HG03135 (cell line): Measurements from ENCODE around the gene DAPK2.

ENCODE experiments used
- ATAC-seq: cut with Tn5 transposase; IDR thresholded peaks from one replicate; pipeline ENCODE4 v1.9.1; 2021; ENCODE audit warnings: mild to moderate bottlenecking, moderate library complexity; ENCODE audit not compliant: unreplicated experiment

Gene DAPK2

GRCh38 chr15:64026591-64026990 is 19.7 kb downstream of the DAPK2 start:
- no peak for ATAC-seq

- ATAC-seq = no peak
Observed at GRCh38 chr15:64024172-64025050, 21.9 kb downstream of the DAPK2 start.

DNA sequence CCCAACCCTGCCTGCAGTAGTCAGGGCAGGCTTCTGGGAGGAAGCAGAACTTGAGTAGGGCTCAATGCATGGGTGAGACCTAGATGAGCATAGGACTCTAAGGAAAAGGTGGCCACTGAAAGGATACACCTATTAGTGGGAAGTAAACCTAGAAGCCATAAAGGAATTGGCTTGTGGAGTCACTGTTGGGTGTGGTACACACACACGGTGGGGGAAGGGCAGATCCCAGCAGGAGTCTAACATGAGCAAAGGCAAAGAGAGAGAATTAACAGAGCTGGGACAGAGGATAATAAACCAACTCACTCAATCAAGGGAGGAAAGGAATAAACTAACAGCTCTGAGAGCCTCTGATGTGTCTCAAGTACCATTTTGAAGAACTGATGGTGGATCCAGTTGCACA is 23.1 kb downstream of the DAPK2 start:
- ATAC-seq = no peak

- ATAC-seq = no peak
Observed at GRCh38 chr15:64022571-64022970, 23.7 kb downstream of the DAPK2 start.

DNA sequence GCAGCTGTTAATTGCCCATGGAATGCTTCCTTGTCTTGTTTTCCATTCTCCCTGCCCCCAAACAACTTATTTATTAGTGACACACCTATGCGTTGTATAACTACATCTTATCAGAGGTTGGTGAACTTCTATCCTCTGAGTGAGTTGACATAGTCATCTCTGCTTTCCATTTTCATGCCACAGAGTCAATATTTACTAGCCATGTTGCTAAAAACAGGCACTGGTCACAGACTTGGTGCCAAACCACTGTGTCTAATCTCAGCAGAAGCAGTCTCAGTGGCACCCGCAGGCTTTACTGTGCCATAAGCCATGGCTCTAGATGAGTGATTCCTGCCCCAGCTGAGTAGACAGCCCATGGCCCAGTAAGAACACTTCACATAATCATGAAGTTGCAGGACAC is 26.5 kb downstream of the DAPK2 start:
- no peak for ATAC-seq

GRCh38 chr15:64017591-64018163 is 28.6 kb downstream of the DAPK2 start:
- no peak for ATAC-seq

DNA sequence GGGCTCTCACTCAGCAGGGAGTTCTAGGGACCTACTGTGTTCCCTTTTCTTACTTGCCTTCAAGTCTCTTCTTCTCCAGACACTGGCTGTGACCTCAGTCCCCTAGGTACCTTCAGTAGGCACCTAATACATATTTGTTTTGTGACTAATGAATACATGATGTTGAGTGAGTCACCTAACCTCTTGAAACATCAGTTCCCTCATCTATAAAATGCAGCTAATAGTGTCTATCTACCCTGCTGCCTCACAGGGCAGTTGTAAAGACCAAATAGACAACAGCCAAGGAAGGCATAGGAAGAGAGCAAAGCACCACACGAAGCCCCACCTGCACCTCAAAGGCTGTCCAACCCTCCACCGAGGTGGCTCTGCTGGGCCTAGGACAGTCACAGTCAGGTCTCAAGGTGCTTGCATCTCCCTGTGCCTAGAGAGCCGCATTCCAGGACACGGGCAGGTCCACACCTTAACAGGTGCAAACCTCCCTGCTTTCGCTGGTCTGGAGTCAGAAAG is 29.1 kb downstream of the DAPK2 start:
- no peak for ATAC-seq

GRCh38 chr15:64016257-64016656 is 30.0 kb downstream of the DAPK2 start:
- ATAC-seq = no peak

DNA sequence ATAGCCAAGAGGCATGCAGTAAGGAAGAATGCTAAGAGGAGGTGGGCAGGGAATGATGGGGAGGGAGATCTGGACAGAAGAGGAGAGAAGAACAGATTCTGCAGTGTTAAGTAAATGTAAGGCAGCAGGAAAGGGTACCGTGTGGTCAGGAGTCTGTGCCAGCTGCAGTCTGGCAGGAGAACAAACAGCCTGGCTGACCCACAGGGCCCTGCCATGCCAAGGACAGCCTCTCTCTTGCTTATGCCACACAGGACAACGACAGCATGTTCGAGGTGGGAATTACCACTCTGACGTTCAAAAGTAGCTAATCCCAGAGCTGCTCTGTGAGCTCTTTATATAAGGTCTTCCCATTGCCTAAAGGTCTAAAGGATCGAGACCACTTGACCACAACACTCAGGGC is 31.3 kb downstream of the DAPK2 start:
- no peak for ATAC-seq

GRCh38 chr15:64013179-64014062 is 32.9 kb downstream of the DAPK2 start:
- no peak for ATAC-seq

- ATAC-seq = no peak
Observed at GRCh38 chr15:64011736-64012135, 34.5 kb downstream of the DAPK2 start.

- ATAC-seq = peak; percentile 85
Observed at GRCh38 chr15:64010719-64011118, 35.6 kb downstream of the DAPK2 start.

GRCh38 chr15:64009798-64010261 is 36.5 kb downstream of the DAPK2 start:
- no peak for ATAC-seq

GRCh38 chr15:64009241-64009640 is 37.0 kb downstream of the DAPK2 start:
- no peak for ATAC-seq

DNA sequence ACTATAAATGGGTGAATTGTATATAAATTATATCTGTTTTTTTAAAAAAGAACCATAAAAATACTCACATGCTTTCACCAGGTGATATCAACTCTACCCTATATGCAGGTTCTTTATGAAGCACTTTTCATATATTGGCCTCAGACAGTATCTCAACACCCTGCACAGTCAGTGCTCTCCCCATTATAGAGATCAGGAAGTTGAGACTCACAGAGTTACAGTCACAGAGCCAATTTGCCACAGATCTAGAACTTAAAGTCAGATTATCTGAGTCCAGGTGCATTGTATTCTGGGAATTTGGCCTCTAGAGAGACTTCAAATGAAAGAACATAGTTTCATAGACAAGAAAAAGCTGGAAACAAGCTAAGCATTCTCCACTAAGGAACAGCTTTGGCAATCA is 38.1 kb downstream of the DAPK2 start:
- ATAC-seq = no peak

DNA sequence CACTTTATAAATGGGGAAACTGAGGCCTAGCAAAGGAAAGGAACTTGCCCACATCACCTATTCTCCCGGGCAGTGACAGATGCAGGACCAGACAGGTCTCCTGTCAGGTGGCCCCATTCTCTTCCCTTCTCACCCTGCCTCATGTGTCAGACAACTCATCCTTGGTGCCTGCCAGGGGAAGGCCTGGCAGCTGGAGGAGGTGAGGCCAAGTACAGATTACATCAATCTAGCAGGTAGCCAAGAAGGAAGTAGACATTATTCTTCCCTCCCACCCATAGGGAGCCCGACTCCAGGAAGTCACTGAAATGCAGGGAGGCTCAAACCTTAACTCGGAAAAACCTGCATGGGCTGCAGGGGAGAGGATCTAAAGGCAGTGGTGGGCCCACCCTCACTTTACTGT is 39.6 kb downstream of the DAPK2 start:
- no peak for ATAC-seq

DNA sequence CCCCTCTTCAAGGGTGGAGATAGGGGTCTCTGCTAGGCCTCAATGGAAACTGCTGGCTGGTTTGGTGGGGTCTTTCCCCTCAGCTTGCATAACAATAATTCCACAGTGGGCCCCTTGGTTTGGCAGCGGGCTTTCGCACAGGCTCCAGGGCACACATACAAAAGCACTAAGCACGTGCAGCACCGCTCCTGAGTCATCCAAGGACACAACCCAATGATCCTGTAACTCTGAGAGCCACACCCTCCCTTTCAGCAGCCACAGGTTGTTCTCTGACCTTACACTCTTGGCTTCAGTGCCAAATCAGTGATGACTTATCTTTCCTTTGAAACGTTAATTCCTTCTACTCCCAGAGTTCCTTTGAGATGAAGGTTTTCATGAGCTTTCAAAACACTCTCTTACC is 41.7 kb downstream of the DAPK2 start:
- no peak for ATAC-seq

DNA sequence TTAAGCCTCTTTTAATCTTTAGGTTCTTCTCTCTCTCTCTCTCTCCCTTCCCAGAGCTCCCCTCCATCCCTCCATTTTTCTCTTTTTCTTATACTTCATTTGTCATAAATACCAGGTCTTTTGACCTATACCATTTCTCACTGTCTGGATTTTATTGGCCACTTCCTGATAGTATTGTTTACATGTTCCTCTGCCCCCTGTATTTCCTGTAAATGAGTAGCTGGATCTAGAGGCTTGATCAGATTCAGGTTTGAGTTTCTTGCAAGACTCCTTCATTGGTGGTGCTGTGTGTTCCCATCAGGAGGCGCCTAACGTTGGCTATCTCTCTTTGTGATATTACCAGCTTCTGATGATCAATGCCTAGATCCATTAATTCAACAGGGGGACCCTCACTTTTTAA is 42.2 kb downstream of the DAPK2 start:
- no peak for ATAC-seq

DNA sequence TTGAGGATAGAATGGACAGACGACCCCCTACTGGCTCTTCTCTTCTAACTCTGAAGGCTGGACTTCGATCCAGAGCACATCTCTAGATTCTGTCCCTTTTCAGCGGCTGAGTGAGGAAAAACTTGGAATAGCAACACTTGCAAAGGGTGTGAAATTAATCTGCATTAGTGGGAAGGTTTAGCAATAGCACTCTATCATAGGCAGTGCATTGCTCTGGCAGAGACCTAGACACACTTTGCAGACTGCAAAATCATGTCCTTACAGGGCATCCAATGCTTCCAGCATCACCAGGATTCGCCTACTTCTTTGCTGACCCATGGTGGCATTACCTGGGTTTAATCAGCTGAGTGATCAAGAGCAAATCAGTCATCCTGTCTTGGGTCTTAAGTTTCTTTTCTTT is 43.1 kb downstream of the DAPK2 start:
- ATAC-seq = no peak

- no peak for ATAC-seq
Observed at GRCh38 chr15:64001148-64001547, 45.1 kb downstream of the DAPK2 start.
